GM12878 (cell line): Measurements from ENCODE around the gene DUSP12. TPM values are rescaled to one million over a fixed set of nuclear protein-coding genes. Genes with fewer than 3 reads are reported as not detected.

Experiments used
- ATAC-seq: fragments of 200-7000 bp; cut with Tn5 transposase; 3 replicates; pipeline ENCODE4 v1.9.1; 2020; ENCODE audit warnings: mild to moderate bottlenecking, moderate library complexity
- BruUV-seq: library from RNA; stranded (reverse); fragments of 400-500 nt; replicated peaks from 2 replicates; lab custom pipeline; 2021; lab: Mats Ljungman, UMichigan
- CTCF ChIA-PET: fragments of 300-600 bp; sonication (Branson Sonifier 250); formaldehyde crosslinking; extraction: SDS; loops from one replicate; lab custom pipeline; 2021; ENCODE audit warnings: inconsistent platforms; lab: Yijun Ruan, JAX
- POLR2A ChIA-PET: fragments of 350-600 bp; formaldehyde crosslinking; extraction: SDS; loops from one replicate; lab custom pipeline; 2021; ENCODE audit warnings: inconsistent platforms; lab: Charles Lee
- RAD21 ChIA-PET: fragments of 300-600 bp; sonication (Branson Sonifier 250); formaldehyde crosslinking; loops from one replicate; lab custom pipeline; 2023; ENCODE audit warnings: antibody characterized with exemption; ENCODE audit not compliant: unreplicated experiment; lab: Charles Lee
- SMC1A ChIA-PET: fragments of 300-600 bp; sonication (Branson Sonifier 250); formaldehyde crosslinking; loops from one replicate; lab custom pipeline; 2023; ENCODE audit not compliant: unreplicated experiment, uncharacterized antibody; lab: Charles Lee
- DNase-seq: peaks from one replicate; pipeline ENCODE4 v3.0.0-alpha.2; 2011; ENCODE audit warnings: low read depth, low spot score
- FAIRE-seq: peaks from 3 replicates; lab custom pipeline; 2011; peaks lifted over from hg19 to GRCh38; lab: Jason Lieb, UNC
- H2AFZ ChIP-seq: 2 replicates; pipeline ENCODE4 v1.6.0; 2011; ENCODE audit warnings: low read depth, low read length, control low read depth; ENCODE audit not compliant: control insufficient read depth
- H3K27ac ChIP-seq: 2 replicates; pipeline ENCODE4 v1.5.1; 2011; ENCODE audit warnings: control low read depth; ENCODE audit not compliant: control insufficient read depth, insufficient read depth
- H3K27me3 ChIP-seq, 2 experiments: replicated peaks in 1 of 2; 2 replicates each; pipeline versions ENCODE4 v1.6.0 to v1.6.1; 2011; ENCODE audit warnings: low read length in 1 of 2; ENCODE audit not compliant: control insufficient read depth in 2 of 2, insufficient read depth in 2 of 2
- H3K36me3 ChIP-seq, 2 experiments: 2 replicates each; pipeline ENCODE4 v1.5.1; 2011; ENCODE audit warnings: low read length in 1 of 2; ENCODE audit not compliant: control insufficient read depth in 2 of 2, insufficient read depth in 2 of 2
- H3K4me1 ChIP-seq: 2 replicates; pipeline ENCODE4 v1.6.1; 2011; ENCODE audit warnings: mild to moderate bottlenecking, low read length, moderate library complexity, mixed read lengths; ENCODE audit not compliant: control insufficient read depth, insufficient read depth
- H3K4me2 ChIP-seq: 2 replicates; pipeline ENCODE4 v1.6.0; 2011; ENCODE audit warnings: control low read depth; ENCODE audit not compliant: control insufficient read depth, insufficient read depth
- H3K4me3 ChIP-seq: fragments of 200-600 bp; sonication (generic); 2 replicates; pipeline ENCODE4 v1.5.1; 2016
- H3K79me2 ChIP-seq: 2 replicates; pipeline ENCODE4 v1.6.0; 2011; ENCODE audit warnings: low read length; ENCODE audit not compliant: control insufficient read depth, insufficient read depth
- H3K9ac ChIP-seq: 2 replicates; pipeline ENCODE4 v1.8.0; 2011; ENCODE audit warnings: low read length, control low read depth, mixed read lengths; ENCODE audit not compliant: control insufficient read depth, insufficient read depth
- H3K9me3 ChIP-seq: replicated peaks from 3 replicates; pipeline ENCODE4 v1.5.1; 2011; ENCODE audit warnings: mild to moderate bottlenecking, low read length; ENCODE audit not compliant: control insufficient read depth, insufficient read depth
- H4K20me1 ChIP-seq: 2 replicates; pipeline ENCODE4 v1.6.0; 2011; ENCODE audit not compliant: control insufficient read depth, insufficient read depth
- BMI1 ChIP-seq: fragments of 450-650 bp; IDR thresholded peaks from 2 replicates; pipeline ENCODE4 v1.6.1; 2016; ENCODE audit warnings: mild to moderate bottlenecking, moderate library complexity, borderline replicate concordance
- CHD4 ChIP-seq: fragments of 200-600 bp; sonication (generic); IDR thresholded peaks from 2 replicates; pipeline ENCODE4 v1.6.1; 2016; ENCODE audit warnings: mild to moderate bottlenecking
- EED ChIP-seq: sonication (generic); IDR thresholded peaks from 2 replicates; pipeline ENCODE4 v1.6.1; 2016; ENCODE audit warnings: antibody characterized with exemption, low read depth
- IKZF1 ChIP-seq: fragments of 450-650 bp; conservative IDR thresholded peaks from 2 replicates; pipeline ENCODE4 v1.6.1; 2017; ENCODE audit warnings: antibody characterized with exemption, mild to moderate bottlenecking
- IRF4 ChIP-seq: IDR thresholded peaks from 2 replicates; pipeline ENCODE4 v1.6.1; 2011; ENCODE audit warnings: low read depth, low read length
- LARP7 ChIP-seq: fragments of 450-650 bp; IDR thresholded peaks from 2 replicates; pipeline ENCODE4 v1.6.1; 2017; ENCODE audit warnings: mild to moderate bottlenecking
- NFYB ChIP-seq: IDR thresholded peaks from 2 replicates; pipeline ENCODE4 v1.6.1; 2011; ENCODE audit warnings: low read depth, mild to moderate bottlenecking, low read length, improper control_type of control experiment, moderate library complexity; ENCODE audit not compliant: insufficient read depth
- NR2F1 ChIP-seq: fragments of 450-650 bp; conservative IDR thresholded peaks from 2 replicates; pipeline ENCODE4 v1.6.1; 2017; ENCODE audit warnings: mild to moderate bottlenecking
- NRF1 ChIP-seq: conservative IDR thresholded peaks from 2 replicates; pipeline ENCODE4 v1.6.1; 2011; ENCODE audit warnings: mild to moderate bottlenecking, low read depth, low read length, improper control_type of control experiment
- POLR2AphosphoS5 ChIP-seq: IDR thresholded peaks from 2 replicates; pipeline ENCODE4 v1.6.1; 2011; ENCODE audit warnings: mild to moderate bottlenecking, low read length, inconsistent platforms
- RELA ChIP-seq: fragments of 450-650 bp; IDR thresholded peaks from 2 replicates; pipeline ENCODE4 v1.8.0; 2014; ENCODE audit warnings: borderline replicate concordance; ENCODE audit not compliant: partially characterized antibody
- SIX5 ChIP-seq: IDR thresholded peaks from 2 replicates; pipeline ENCODE4 v1.6.1; 2011; ENCODE audit warnings: mild to moderate bottlenecking, low read depth, low read length, moderate library complexity; ENCODE audit not compliant: severe bottlenecking
- SP1 ChIP-seq: IDR thresholded peaks from one replicate; pipeline ENCODE4 v1.6.1; 2011; ENCODE audit warnings: low read depth, low read length
- ZNF207 ChIP-seq: fragments of 450-650 bp; IDR thresholded peaks from 2 replicates; pipeline ENCODE4 v1.6.1; 2014; ENCODE audit warnings: antibody characterized with exemption, mild to moderate bottlenecking, borderline replicate concordance
- WGBS: methylation state at CpG from one replicate; pipeline ENCODE4 v1.1.6; 2016; ENCODE audit warnings: low lambda C conversion rate; ENCODE audit not compliant: insufficient replicate concordance, insufficient coverage; ENCODE audit errors: missing lambda C conversion rate; 5-methylcytosine and 5-hydroxymethylcytosine counted together
- in situ Hi-C: fragments of 300-500 bp; cut with MboI; formaldehyde crosslinking; loops from 9 replicates; pipeline ENCODE4 v1.14.3; 2018; ENCODE audit warnings: mixed read lengths
- intact Hi-C: fragments of 100-400 bp; cut with micrococcal nuclease; formaldehyde crosslinking; loops from one replicate; pipeline ENCODE4 v1.14.2; 2022; ENCODE audit not compliant: unreplicated experiment
- polyA plus RNA-seq, 11 experiments: library from polyadenylated mRNA; depleted of rRNA in 4 of 11; unstranded in 6 of 11; stranded (reverse) in 5 of 11; fragments of >200 nt; fragmentation: Nextera tagmentation in 4 of 11; fragmentation: Illumina TruSeq in 1 of 11; extraction: Ambion mirVana in 4 of 11; extraction: Trizol in 1 of 11; gene quantifications; 1 replicate in 1 of 11; 2 replicates in 10 of 11; pipeline versions ENCODE4 v1.2.1 to v1.2.3, GENCODE V29; 2011 to 2016; ENCODE audit warnings: inconsistent platforms in 2 of 11, missing spikeins in 2 of 11, low read depth in 1 of 11
- total RNA-seq, 4 experiments: library from RNA; depleted of rRNA in 3 of 4; stranded (reverse); fragments of >200 nt in 3 of 4; fragmentation: Illumina TruSeq in 1 of 4; extraction: Trizol in 1 of 4; gene quantifications; 2 replicates each; pipeline versions ENCODE4 v1.2.1 to v1.2.3, GENCODE V29; 2013 to 2021
- TF ChIP-seq, protein P1 (sequence below): fragments of 450-650 bp; formaldehyde crosslinking; IDR thresholded peaks from 2 replicates; pipeline ENCODE4 v1.5.0; 2022; ENCODE audit warnings: mild to moderate bottlenecking, missing genetic modification characterization

DUSP12 gene
- total and polyA plus RNA-seq, 10 of the 15 experiments (the other 5 are each of a cell fraction or from before 2014, with no cell fraction given): 7.0 to 51.5 (median 35.4) TPM

DNA sequence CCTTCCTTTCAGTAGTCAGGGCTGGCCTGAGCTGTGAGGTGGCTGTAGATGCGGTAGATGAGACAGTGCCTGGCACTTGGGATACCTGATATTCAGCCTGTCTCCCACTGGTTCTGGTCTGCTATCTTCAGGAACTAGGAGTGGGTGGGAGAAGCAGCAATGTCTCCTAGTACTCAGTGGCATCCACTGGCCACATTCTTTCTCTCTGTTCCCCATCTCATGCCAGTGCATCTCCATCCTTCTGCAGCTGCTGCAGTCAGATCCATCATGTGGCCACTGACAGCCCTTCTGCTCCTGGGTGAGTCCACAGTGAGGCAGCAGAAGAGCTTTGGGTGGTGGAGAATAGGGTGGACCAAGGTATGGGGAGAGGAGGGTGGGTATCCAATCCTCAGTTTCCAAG lies 27.2 kb upstream of the DUSP12 start:
- Histone ChIP-seq H3K4me3 (no peak overlapping the region), H3K4me1 (peaks cover 53% of the 10 kb centered on the region), H4K20me1 (no peaks in the 10 kb centered on the region), H3K4me2 (no peak overlapping the region), H3K27ac (no peak overlapping the region), H2AFZ (no peak overlapping the region), H3K36me3 (no peaks in the 10 kb centered on the region), H3K27me3 (no peaks in the 10 kb centered on the region), H3K9ac (no peak overlapping the region), H3K9me3 (no peaks in the 10 kb centered on the region), H3K79me2 (peaks cover 12% of the 10 kb centered on the region)
- WGBS: 100% methylated on average over 1 of the region's 1 CpG
- no peak for FAIRE-seq
- ATAC-seq: no peak
- TF ChIP-seq IKZF1 (0 out of 2 replicates have a peak, but pooled peaks have one; percentile 6), SIX5 (no peak)
- RAD21 ChIA-PET: no interaction called here
- in situ Hi-C loops (no loop called here), intact Hi-C loops (no loop called here)
- BruUV-seq: no TSS peak
- POLR2A ChIA-PET: interaction anchor here (0.8 to 1.1 kb wide), 2 partner anchors 11 to 16 kb away, joined by 3 to 5 read pairs; no protein-coding TSS in a partner anchor
- CTCF ChIA-PET: interaction anchor here (1.1 kb wide), 1 partner anchor 15 kb away, joined by 3 read pairs; the partner anchor contains the start of gene FCRLA
- SMC1A ChIA-PET: interaction anchor here (0.7 to 1.6 kb wide), 5 partner anchors 11 to 20 kb away, joined by 3 to 5 read pairs (median 3); partner anchors contain the start of gene FCRLA
- DNase-seq: no peak

DNA sequence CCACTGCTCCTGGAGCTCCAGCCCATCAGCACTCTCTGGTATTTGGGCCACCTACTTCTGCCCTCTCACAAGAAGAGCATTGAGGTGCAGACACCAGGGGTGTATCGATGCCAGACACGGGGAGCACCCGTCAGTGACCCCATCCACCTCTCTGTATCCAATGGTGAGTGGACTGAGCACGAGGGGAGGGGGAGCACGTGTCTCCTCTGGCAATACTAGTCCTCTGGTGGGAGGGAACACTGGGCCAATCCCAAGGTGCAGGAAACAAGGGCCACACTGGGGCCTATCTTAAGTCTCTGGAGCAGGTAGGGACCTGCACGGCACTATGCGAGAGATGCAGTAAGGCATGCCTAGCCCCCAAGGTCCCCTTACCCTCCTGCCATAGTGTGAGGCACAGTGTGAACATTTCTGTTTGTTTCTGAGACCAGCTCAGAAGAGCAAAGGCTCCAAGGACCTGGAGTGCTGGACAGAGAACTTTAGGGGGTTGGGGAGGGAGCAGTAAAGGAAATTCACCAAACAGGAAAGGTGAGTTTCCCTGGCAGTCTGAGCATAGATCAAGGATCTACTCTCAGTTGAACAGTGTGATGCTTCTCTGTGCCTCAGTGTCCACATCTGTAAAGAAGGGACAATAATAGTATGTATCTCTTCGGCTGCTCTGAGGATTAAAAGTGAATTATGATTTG lies 26.0 kb upstream of the DUSP12 start:
- H3K4me3 ChIP-seq: no peak overlapping the region
- H2AFZ ChIP-seq: no peak overlapping the region
- no peak overlapping the region for H3K9ac ChIP-seq
- H3K4me1 ChIP-seq: peaks cover 47% of the 10 kb centered on the region
- DNase-seq: no peak
- 93% methylated on average over 8 of the region's 8 CpGs for WGBS
- no peak overlapping the region for H3K4me2 ChIP-seq
- H4K20me1 ChIP-seq: no peaks in the 10 kb centered on the region
- peaks cover 12% of the 10 kb centered on the region for H3K79me2 ChIP-seq
- no TSS peak for BruUV-seq
- ChIA-PET SMC1A (interaction anchor here (1.3 to 1.6 kb wide), 2 partner anchors 15 to 34 kb away, joined by 3 to 4 read pairs; no protein-coding TSS in a partner anchor), POLR2A (no interaction called here), CTCF (interaction anchor here (0.7 to 1.2 kb wide), 3 partner anchors 15 to 17 kb away, joined by 3 read pairs; partner anchors contain the start of gene FCRLA), RAD21 (no interaction called here)
- no peaks in the 10 kb centered on the region for H3K9me3 ChIP-seq
- H3K27ac ChIP-seq: no peak overlapping the region
- no peak for FAIRE-seq
- H3K36me3 ChIP-seq: no peaks in the 10 kb centered on the region
- intact Hi-C loops: no loop called here
- ATAC-seq: no peak
- H3K27me3 ChIP-seq: no peaks in the 10 kb centered on the region
- in situ Hi-C loops: no loop called here
- no peak for TF ChIP-seq POLR2AphosphoS5
- no peak for TF ChIP-seq SP1
- TF ChIP-seq CHD4: no peak
- no peak for TF ChIP-seq EED
- TF ChIP-seq, protein P1, sequence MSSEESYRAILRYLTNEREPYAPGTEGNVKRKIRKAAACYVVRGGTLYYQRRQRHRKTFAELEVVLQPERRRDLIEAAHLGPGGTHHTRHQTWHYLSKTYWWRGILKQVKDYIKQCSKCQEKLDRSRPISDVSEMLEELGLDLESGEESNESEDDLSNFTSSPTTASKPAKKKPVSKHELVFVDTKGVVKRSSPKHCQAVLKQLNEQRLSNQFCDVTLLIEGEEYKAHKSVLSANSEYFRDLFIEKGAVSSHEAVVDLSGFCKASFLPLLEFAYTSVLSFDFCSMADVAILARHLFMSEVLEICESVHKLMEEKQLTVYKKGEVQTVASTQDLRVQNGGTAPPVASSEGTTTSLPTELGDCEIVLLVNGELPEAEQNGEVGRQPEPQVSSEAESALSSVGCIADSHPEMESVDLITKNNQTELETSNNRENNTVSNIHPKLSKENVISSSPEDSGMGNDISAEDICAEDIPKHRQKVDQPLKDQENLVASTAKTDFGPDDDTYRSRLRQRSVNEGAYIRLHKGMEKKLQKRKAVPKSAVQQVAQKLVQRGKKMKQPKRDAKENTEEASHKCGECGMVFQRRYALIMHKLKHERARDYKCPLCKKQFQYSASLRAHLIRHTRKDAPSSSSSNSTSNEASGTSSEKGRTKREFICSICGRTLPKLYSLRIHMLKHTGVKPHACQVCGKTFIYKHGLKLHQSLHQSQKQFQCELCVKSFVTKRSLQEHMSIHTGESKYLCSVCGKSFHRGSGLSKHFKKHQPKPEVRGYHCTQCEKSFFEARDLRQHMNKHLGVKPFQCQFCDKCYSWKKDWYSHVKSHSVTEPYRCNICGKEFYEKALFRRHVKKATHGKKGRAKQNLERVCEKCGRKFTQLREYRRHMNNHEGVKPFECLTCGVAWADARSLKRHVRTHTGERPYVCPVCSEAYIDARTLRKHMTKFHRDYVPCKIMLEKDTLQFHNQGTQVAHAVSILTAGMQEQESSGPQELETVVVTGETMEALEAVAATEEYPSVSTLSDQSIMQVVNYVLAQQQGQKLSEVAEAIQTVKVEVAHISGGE (CRISPR knock-in tag): no peak
- no peak for TF ChIP-seq NR2F1
- no peak for TF ChIP-seq RELA
- no peak for TF ChIP-seq NFYB
- TF ChIP-seq ZNF207: no peak
- TF ChIP-seq IRF4: no peak
- no peak for TF ChIP-seq NRF1
- no peak for TF ChIP-seq LARP7
- TF ChIP-seq BMI1: no peak
